Measurements from ENCODE around the gene SOS1.
A peak's percentile ranks its signal among the peaks of the same experiment; 100 is the strongest.

SOS1 gene

GRCh38 chr2:39020383-39020782 lies 100.5 kb downstream of the SOS1 start:
- DNase-seq, result no peak

GRCh38 chr2:39018638-39019037 lies 102.2 kb downstream of the SOS1 start:
- DNase-seq, result no peak

GRCh38 chr2:39017334-39017733 lies 103.5 kb downstream of the SOS1 start:
- no peak for DNase-seq

GRCh38 chr2:39015424-39015823 lies 105.4 kb downstream of the SOS1 start:
- DNase-seq, result no peak

GRCh38 chr2:39013871-39014270 lies 107.0 kb downstream of the SOS1 start:
- no peak for DNase-seq

GRCh38 chr2:39008665-39009064 lies 112.2 kb downstream of the SOS1 start:
- DNase-seq, result peak; percentile 16

GRCh38 chr2:39007875-39008504 lies 112.9 kb downstream of the SOS1 start:
- no peak for DNase-seq

GRCh38 chr2:39000552-39000951 lies 120.3 kb downstream of the SOS1 start:
- no peak for DNase-seq

- DNase-seq, result peak; percentile 95
Observed at GRCh38 chr2:38997781-38998180, 123.1 kb downstream of the SOS1 start.

GRCh38 chr2:38991899-38992298 lies 129.0 kb downstream of the SOS1 start:
- no peak for DNase-seq

- DNase-seq, result no peak
Observed at GRCh38 chr2:38988716-38989115, 132.1 kb downstream of the SOS1 start.

GRCh38 chr2:38982498-38982897 lies 138.4 kb downstream of the SOS1 start:
- DNase-seq, result no peak

- no peak for DNase-seq
Observed at GRCh38 chr2:38981670-38982357, 139.0 kb downstream of the SOS1 start.

- no peak for DNase-seq
Observed at GRCh38 chr2:38981003-38981669, 139.7 kb downstream of the SOS1 start.

- DNase-seq, result no peak
Observed at GRCh38 chr2:38978908-38979307, 141.9 kb downstream of the SOS1 start.

GRCh38 chr2:38978296-38978903 lies 142.5 kb downstream of the SOS1 start:
- no peak for DNase-seq

- no peak for DNase-seq
Observed at GRCh38 chr2:38977047-38977446, 143.8 kb downstream of the SOS1 start.

- DNase-seq, result no peak
Observed at GRCh38 chr2:38975042-38975441, 145.8 kb downstream of the SOS1 start.

- no peak for DNase-seq
Observed at GRCh38 chr2:38973266-38973665, 147.6 kb downstream of the SOS1 start.

- no peak for DNase-seq
Observed at GRCh38 chr2:38971377-38971776, 149.5 kb downstream of the SOS1 start.

- DNase-seq, result no peak
Observed at GRCh38 chr2:38968021-38968420, 152.8 kb downstream of the SOS1 start.

- DNase-seq, result no peak
Observed at GRCh38 chr2:38966678-38967077, 154.2 kb downstream of the SOS1 start.

GRCh38 chr2:38966006-38966405 lies 154.8 kb downstream of the SOS1 start:
- DNase-seq, result no peak
